H1 (cell line): Measurements from ENCODE around the gene STARD13. TPM values are rescaled to one million over a fixed set of nuclear protein-coding genes. Genes with fewer than 3 reads are reported as not detected.

ENCODE experiments used
- CTCF ChIA-PET: fragments of 300-600 bp; sonication (Branson Sonifier 250); formaldehyde crosslinking; loops from one replicate; lab custom pipeline; 2021; ENCODE audit not compliant: partially characterized antibody; lab: Charles Lee
- POLR2A ChIA-PET: fragments of 300-600 bp; sonication (Branson Sonifier 250); formaldehyde crosslinking; loops from one replicate; lab custom pipeline; 2021; ENCODE audit warnings: inconsistent platforms; ENCODE audit not compliant: partially characterized antibody; lab: Charles Lee
- DNase-seq, 2 experiments: peaks; one replicate each; pipeline versions ENCODE4 v3.0.0 to v3.0.0-alpha.2; 2010 to 2022; ENCODE audit warnings: low spot score in 2 of 2, low read depth in 1 of 2, mixed read lengths in 1 of 2
- FAIRE-seq: peaks from 2 replicates; lab custom pipeline; 2011; peaks lifted over from hg19 to GRCh38; lab: Jason Lieb, UNC
- H2AFZ ChIP-seq: 2 replicates; pipeline ENCODE4 v1.8.1; 2012; ENCODE audit warnings: low read length, inconsistent platforms
- H2AK5ac ChIP-seq: 2 replicates; pipeline ENCODE4 v1.6.1; 2013; ENCODE audit warnings: low read depth, low read length
- H2BK120ac ChIP-seq: replicated peaks from 2 replicates; pipeline ENCODE3; 2013; ENCODE audit warnings: low read depth, low read length, inconsistent platforms
- H2BK12ac ChIP-seq: 2 replicates; pipeline ENCODE4 v1.6.1; 2013; ENCODE audit warnings: low read depth, low read length
- H2BK15ac ChIP-seq: 2 replicates; pipeline ENCODE4 v1.6.1; 2013; ENCODE audit warnings: low read length
- H2BK20ac ChIP-seq: 2 replicates; pipeline ENCODE4 v1.6.1; 2013; ENCODE audit warnings: low read length
- H2BK5ac ChIP-seq: 2 replicates; pipeline ENCODE4 v1.6.1; 2013; ENCODE audit warnings: low read depth, low read length
- H3K14ac ChIP-seq: 2 replicates; pipeline ENCODE4 v1.6.1; 2013; ENCODE audit warnings: inconsistent platforms; ENCODE audit not compliant: insufficient read length
- H3K18ac ChIP-seq: 2 replicates; pipeline ENCODE4 v1.6.1; 2013; ENCODE audit warnings: low read length; ENCODE audit errors: extremely low read depth
- H3K23ac ChIP-seq: 2 replicates; pipeline ENCODE4 v1.6.1; 2013; ENCODE audit warnings: inconsistent platforms; ENCODE audit not compliant: insufficient read length
- H3K23me2 ChIP-seq: 2 replicates; pipeline ENCODE4 v1.6.1; 2013; ENCODE audit warnings: low read depth, low read length
- H3K27ac ChIP-seq: 2 replicates; pipeline ENCODE4 v1.6.1; 2011; ENCODE audit warnings: low read depth, low read length, inconsistent platforms
- H3K27me3 ChIP-seq, 4 experiments: replicated peaks in 1 of 4; 1 replicate in 1 of 4; 2 replicates in 3 of 4; pipeline versions ENCODE4 v1.6.1 to v1.8.1; 2011 to 2013; ENCODE audit warnings: low read length in 3 of 4, mild to moderate bottlenecking in 3 of 4, inconsistent platforms in 2 of 4, mixed read lengths in 2 of 4, moderate library complexity in 1 of 4; ENCODE audit not compliant: control insufficient read depth in 3 of 4, insufficient read depth in 3 of 4; ENCODE audit errors: extremely low read depth in 1 of 4
- H3K36me3 ChIP-seq, 4 experiments: 2 replicates each; pipeline versions ENCODE4 v1.6.1 to v1.8.1; 2011 to 2013; ENCODE audit warnings: mild to moderate bottlenecking in 4 of 4, low read length in 3 of 4, moderate library complexity in 2 of 4, control low read depth in 1 of 4, inconsistent platforms in 1 of 4; ENCODE audit not compliant: insufficient read depth in 4 of 4, control insufficient read depth in 2 of 4
- H3K4ac ChIP-seq: replicated peaks from 2 replicates; pipeline ENCODE3; 2013; ENCODE audit warnings: low read length, low read depth, mixed read lengths, inconsistent platforms; ENCODE audit not compliant: insufficient read length
- H3K4me1 ChIP-seq, 4 experiments: replicated peaks in 1 of 4; 1 replicate in 1 of 4; 2 replicates in 3 of 4; pipeline versions ENCODE4 v1.6.1 to v1.8.1; 2011 to 2013; ENCODE audit warnings: low read length in 3 of 4, inconsistent platforms in 2 of 4, mixed read lengths in 1 of 4; ENCODE audit not compliant: insufficient read depth in 4 of 4, control insufficient read depth in 3 of 4
- H3K4me2 ChIP-seq, 2 experiments: 2 replicates each; pipeline versions ENCODE4 v1.6.1 to v1.8.1; 2011 to 2013; ENCODE audit warnings: low read depth in 2 of 2, low read length in 2 of 2, control low read depth in 1 of 2, inconsistent platforms in 1 of 2, mild to moderate bottlenecking in 1 of 2; ENCODE audit not compliant: insufficient read depth in 1 of 2
- H3K4me3 ChIP-seq, 4 experiments: fragments of 200-600, 300-600 bp in 1 of 4; sonication (generic), shearing (Covaris generic), sonication (Bioruptor Twin) in 1 of 4; 2 replicates each; pipeline versions ENCODE4 v1.5.1 to v1.8.1; 2011 to 2016; ENCODE audit warnings: low read length in 4 of 4, low read depth in 3 of 4, control low read depth in 2 of 4, inconsistent platforms in 2 of 4, mild to moderate bottlenecking in 2 of 4, mixed read lengths in 1 of 4, moderate library complexity in 1 of 4; ENCODE audit not compliant: insufficient read depth in 2 of 4; ENCODE audit errors: extremely low read depth in 1 of 4
- H3K56ac ChIP-seq: replicated peaks from 2 replicates; pipeline ENCODE3; 2013; ENCODE audit warnings: low read depth, mild to moderate bottlenecking, mixed read lengths, low read length, inconsistent platforms; ENCODE audit not compliant: insufficient read length
- H3K79me1 ChIP-seq: 2 replicates; pipeline ENCODE4 v1.6.1; 2013; ENCODE audit warnings: low read depth, low read length, control low read depth
- H3K79me2 ChIP-seq, 2 experiments: 2 replicates each; pipeline versions ENCODE4 v1.6.1 to v1.8.1; 2012 to 2013; ENCODE audit warnings: low read length in 2 of 2, mild to moderate bottlenecking in 2 of 2, inconsistent platforms in 1 of 2; ENCODE audit not compliant: insufficient read depth in 2 of 2, control insufficient read depth in 1 of 2
- H3K9ac ChIP-seq, 4 experiments: replicated peaks in 1 of 4; 1 replicate in 1 of 4; 2 replicates in 3 of 4; pipeline versions ENCODE4 v1.6.1 to v1.8.1; 2011 to 2013; ENCODE audit warnings: low read depth in 3 of 4, low read length in 3 of 4, control low read depth in 2 of 4, mild to moderate bottlenecking in 2 of 4, moderate library complexity in 2 of 4, inconsistent platforms in 1 of 4; ENCODE audit errors: extremely low read depth in 1 of 4
- H3K9me3 ChIP-seq, 2 experiments: 2 replicates each; pipeline versions ENCODE4 v1.6.1 to v1.8.1; 2012 to 2013; ENCODE audit warnings: mild to moderate bottlenecking in 2 of 2, moderate library complexity in 2 of 2, control low read depth in 1 of 2, inconsistent platforms in 1 of 2, low read depth in 1 of 2, low read length in 1 of 2, mixed read lengths in 1 of 2; ENCODE audit not compliant: insufficient read depth in 2 of 2
- H4K20me1 ChIP-seq, 2 experiments: replicated peaks in 1 of 2; 2 replicates each; pipeline versions ENCODE3 to v1.8.1; 2011 to 2013; ENCODE audit warnings: inconsistent platforms in 2 of 2, low read length in 2 of 2, mild to moderate bottlenecking in 1 of 2; ENCODE audit not compliant: insufficient read depth in 2 of 2, control insufficient read depth in 1 of 2
- H4K5ac ChIP-seq: 2 replicates; pipeline ENCODE4 v1.6.1; 2013; ENCODE audit warnings: low read length, low read depth, mixed read lengths, inconsistent platforms; ENCODE audit not compliant: insufficient read length
- H4K8ac ChIP-seq: 2 replicates; pipeline ENCODE4 v1.8.0; 2013; ENCODE audit warnings: mild to moderate bottlenecking, moderate library complexity, low read length, inconsistent platforms; ENCODE audit not compliant: insufficient read depth; ENCODE audit errors: extremely low read depth
- H4K91ac ChIP-seq: replicated peaks from 2 replicates; pipeline ENCODE3; 2013; ENCODE audit warnings: low read length, mixed read lengths, inconsistent platforms; ENCODE audit not compliant: insufficient read length
- ASH2L ChIP-seq: fragments of 200-600, 300-600 bp; sonication (generic); IDR thresholded peaks from one replicate; pipeline ENCODE4 v1.7.1; 2017; ENCODE audit warnings: low read length
- ATF3 ChIP-seq: IDR thresholded peaks from 2 replicates; pipeline ENCODE4 v1.6.1; 2011; ENCODE audit warnings: low read depth, mild to moderate bottlenecking, low read length; ENCODE audit not compliant: insufficient read depth
- CHD1 ChIP-seq: IDR thresholded peaks from 2 replicates; pipeline ENCODE4 v1.6.1; 2012; ENCODE audit warnings: low read depth, low read length, improper control_type of control experiment
- JUND ChIP-seq: IDR thresholded peaks from 2 replicates; pipeline ENCODE4 v1.6.1; 2011; ENCODE audit warnings: mild to moderate bottlenecking, improper control_type of control experiment, low read length
- KDM1A ChIP-seq: fragments of 200-600, 300-600 bp; sonication (generic); IDR thresholded peaks from 2 replicates; pipeline ENCODE4 v1.7.1; 2016; ENCODE audit warnings: mild to moderate bottlenecking, low read length, borderline replicate concordance
- KDM4A ChIP-seq: IDR thresholded peaks from one replicate; pipeline ENCODE4 v1.7.1; 2012; ENCODE audit warnings: low read depth, mild to moderate bottlenecking, moderate library complexity, low read length, inconsistent platforms; ENCODE audit not compliant: severe bottlenecking
- MAX ChIP-seq: IDR thresholded peaks from 2 replicates; pipeline ENCODE4 v1.6.1; 2012; ENCODE audit warnings: inconsistent platforms
- NRF1 ChIP-seq: IDR thresholded peaks from 2 replicates; pipeline ENCODE4 v1.6.1; 2011; ENCODE audit warnings: mild to moderate bottlenecking, low read depth, low read length, improper control_type of control experiment
- RFX5 ChIP-seq: IDR thresholded peaks from 2 replicates; pipeline ENCODE4 v1.6.1; 2011; ENCODE audit warnings: low read depth, low read length, improper control_type of control experiment, borderline replicate concordance
- SIX5 ChIP-seq: IDR thresholded peaks from 2 replicates; pipeline ENCODE4 v1.6.1; 2011; ENCODE audit warnings: mild to moderate bottlenecking, low read depth, low read length
- SP4 ChIP-seq: IDR thresholded peaks from 2 replicates; pipeline ENCODE4 v1.6.1; 2012; ENCODE audit warnings: low read length, inconsistent platforms
- TEAD4 ChIP-seq: IDR thresholded peaks from 2 replicates; pipeline ENCODE4 v1.6.1; 2012; ENCODE audit warnings: low read depth, low read length, inconsistent platforms, mixed read lengths
- USF2 ChIP-seq: IDR thresholded peaks from 2 replicates; pipeline ENCODE4 v1.6.1; 2011; ENCODE audit warnings: low read length, improper control_type of control experiment
- WGBS, 2 experiments: shearing (Covaris generic) in 1 of 2; methylation state at CpG; one replicate each; pipeline versions ENCODE4 v1.1.6 to v1.1.7; 2013 to 2015; ENCODE audit warnings: low lambda C conversion rate in 2 of 2, mixed read lengths in 2 of 2, inconsistent platforms in 1 of 2, low coverage in 1 of 2, missing lambda C conversion rate in 1 of 2; ENCODE audit not compliant: insufficient replicate concordance in 2 of 2, insufficient coverage in 1 of 2, insufficient read length in 1 of 2; ENCODE audit errors: extremely low coverage in 1 of 2, missing lambda C conversion rate in 1 of 2; 5-methylcytosine and 5-hydroxymethylcytosine counted together
- polyA plus RNA-seq, 7 experiments: library from polyadenylated mRNA; depleted of rRNA in 3 of 7; stranded (reverse) in 5 of 7; unstranded in 2 of 7; fragments of >200 nt in 5 of 7; fragments of 200-250 nt in 2 of 7; gene quantifications; 1 replicate in 5 of 7; 2 replicates in 1 of 7; 4 replicates in 1 of 7; pipeline versions ENCODE4 v1.2.1 to v1.2.3, GENCODE V29; 2011 to 2013; ENCODE audit warnings: missing spikeins in 2 of 7, mixed read lengths in 2 of 7
- total RNA-seq: library from RNA; stranded (reverse); fragmentation: NEBNext Ultra II Directional; extraction: Animal tissue kit (Norgen Biotek cat#: 25700); gene quantifications from 2 replicates; pipeline ENCODE4 v1.2.1, GENCODE V29; 2021

Gene STARD13
- total and polyA plus RNA-seq, 2 of the 8 experiments (the other 6 are each of a cell fraction or from before 2014, with no cell fraction given) = 0.82 to 2.9 TPM

GRCh38 chr13:33210090-33210489 lies 75.5 kb downstream of the STARD13 start:
- Histone ChIP-seq H3K4me3 (no peak overlapping the region), H3K14ac (no peak overlapping the region), H3K18ac (no peak overlapping the region), H2AFZ (no peak overlapping the region), H2BK120ac (no peak overlapping the region), H2BK12ac (no peak overlapping the region), H3K4me1 (peaks cover 1 to 19% (median 10%) of the 10 kb centered on the region in 4 experiments; a peak in 6 of 7 replicates), H3K79me1 (no peaks in the 10 kb centered on the region), H2BK5ac (no peak overlapping the region), H4K8ac (no peak overlapping the region), H2BK20ac (no peak overlapping the region), H4K20me1 (no peaks in the 10 kb centered on the region), H3K27ac (no peak overlapping the region), H3K9ac (no peak overlapping the region), H3K23me2 (no peaks in the 10 kb centered on the region), H3K9me3 (no peaks in the 10 kb centered on the region), H3K4me2 (no peak overlapping the region), H2BK15ac (no peak overlapping the region), H3K79me2 (no peaks in the 10 kb centered on the region), H3K56ac (no peak overlapping the region), H3K4ac (no peak overlapping the region), H4K91ac (no peak overlapping the region), H3K23ac (no peak overlapping the region), H3K36me3 (no peaks in the 10 kb centered on the region), H4K5ac (no peak overlapping the region), H2AK5ac (no peak overlapping the region), H3K27me3 (no peaks in the 10 kb centered on the region)
- POLR2A ChIA-PET = no interaction called here
- WGBS, 2 experiments = 90% methylated on average over 2 of the region's 2 CpGs; no CpG with 5 or more reads in 1 of the 2 experiments
- DNase-seq (no peak), FAIRE-seq (no peak)
- CTCF ChIA-PET = interaction anchor here (0.7 to 2.2 kb wide), 5 partner anchors 8 to 530 kb away, joined by 3 to 7 read pairs (median 3); no protein-coding TSS in a partner anchor
- no peak for TF ChIP-seq SIX5
- no peak for TF ChIP-seq ASH2L
- TF ChIP-seq KDM1A = no peak
- no peak for TF ChIP-seq MAX
- no peak for TF ChIP-seq TEAD4
- TF ChIP-seq NRF1 = no peak
- TF ChIP-seq ATF3 = no peak
- no peak for TF ChIP-seq RFX5
- TF ChIP-seq KDM4A = no peak
- TF ChIP-seq SP4 = no peak
- TF ChIP-seq CHD1 = no peak
- no peak for TF ChIP-seq USF2
- TF ChIP-seq JUND = no peak
